HFFc6 (cell line): Measurements from ENCODE around the gene GMPS. TPM values are rescaled to one million over a fixed set of nuclear protein-coding genes. Genes with fewer than 3 reads are reported as not detected.
A peak's percentile ranks its signal among the peaks of the same experiment; 100 is the strongest.

Source experiments
- DNase-seq: peaks from one replicate; pipeline ENCODE4 v3.0.0-alpha.2; 2018
- H3K27ac Mint-ChIP-seq: 2 replicates; pipeline ENCODE4 v1.8.0; 2020; ENCODE audit warnings: mild to moderate bottlenecking, mixed read lengths
- H3K27me3 Mint-ChIP-seq: 2 replicates; pipeline ENCODE4 v1.8.0; 2021; ENCODE audit warnings: mild to moderate bottlenecking, moderate library complexity, mixed read lengths; ENCODE audit not compliant: insufficient read depth
- H3K36me3 Mint-ChIP-seq: 2 replicates; pipeline ENCODE4 v1.8.0; 2021; ENCODE audit warnings: low read depth, mixed read lengths
- H3K4me1 Mint-ChIP-seq: 2 replicates; pipeline ENCODE4 v1.8.0; 2020; ENCODE audit warnings: low read depth, mixed read lengths
- H3K4me3 Mint-ChIP-seq: 2 replicates; pipeline ENCODE4 v1.8.0; 2020; ENCODE audit warnings: mild to moderate bottlenecking, moderate library complexity, mixed read lengths
- H3K9me3 Mint-ChIP-seq: 2 replicates; pipeline ENCODE4 v1.8.0; 2020; ENCODE audit warnings: mild to moderate bottlenecking, mixed read lengths
- CTCF ChIP-seq: fragments of 200-600 bp; sonication (generic); IDR thresholded peaks from 2 replicates; pipeline ENCODE4 v1.5.0; 2021; ENCODE audit warnings: antibody characterized with exemption, mild to moderate bottlenecking
- total RNA-seq, 6 experiments: library from RNA; stranded (reverse); fragmentation: NEBNext Ultra II Directional; extraction: Animal tissue kit (Norgen Biotek cat#: 25700); gene quantifications; 2 replicates in 1 of 6; 3 replicates in 5 of 6; pipeline ENCODE4 v1.2.3, GENCODE V29; 2021

GMPS gene
- total RNA-seq, 6 experiments from 2014 or later = 63.5 to 90.2 (median 75.0) TPM

- no peak for TF ChIP-seq CTCF
- Mint-ChIP-seq H3K4me3 (no peak overlapping the region), H3K27ac (no peak overlapping the region), H3K27me3 (no peaks in the 10 kb centered on the region), H3K4me1 (peaks cover 22% of the 10 kb centered on the region), H3K9me3 (no peaks in the 10 kb centered on the region), H3K36me3 (no peaks in the 10 kb centered on the region)
- DNase-seq = no peak
Measured at GRCh38 chr3:155979746-155980145, 109.3 kb downstream of the GMPS start.

- Mint-ChIP-seq H3K4me3 (no peak overlapping the region), H3K36me3 (no peaks in the 10 kb centered on the region), H3K27ac (no peak overlapping the region), H3K4me1 (peaks cover 22% of the 10 kb centered on the region), H3K27me3 (no peaks in the 10 kb centered on the region), H3K9me3 (no peaks in the 10 kb centered on the region)
- no peak for DNase-seq
- TF ChIP-seq CTCF = no peak
Measured at GRCh38 chr3:155981669-155982068, 111.2 kb downstream of the GMPS start.

GRCh38 chr3:155983834-155984474 is 113.5 kb downstream of the GMPS start:
- DNase-seq = no peak
- no peaks in the 10 kb centered on the region for H3K36me3 Mint-ChIP-seq
- no peak overlapping the region for H3K27ac Mint-ChIP-seq
- no peaks in the 10 kb centered on the region for H3K27me3 Mint-ChIP-seq
- peaks cover 22% of the 10 kb centered on the region for H3K4me1 Mint-ChIP-seq
- no peaks in the 10 kb centered on the region for H3K9me3 Mint-ChIP-seq
- TF ChIP-seq CTCF = peak; percentile 26; the same call in 1 of the 2 replicates
- H3K4me3 Mint-ChIP-seq = no peak overlapping the region

- TF ChIP-seq CTCF = no peak
- no peak overlapping the region for H3K4me3 Mint-ChIP-seq
- H3K4me1 Mint-ChIP-seq = peaks cover 17% of the 10 kb centered on the region
Measured at GRCh38 chr3:155984791-155985417, 114.5 kb downstream of the GMPS start.

GRCh38 chr3:155989536-155989935 is 119.1 kb downstream of the GMPS start:
- Mint-ChIP-seq H3K27ac (no peak overlapping the region), H3K27me3 (peaks cover 4% of the 10 kb centered on the region; the same call in 1 of the 2 replicates), H3K4me1 (peaks cover 8% of the 10 kb centered on the region; the same call in 1 of the 2 replicates), H3K4me3 (no peak overlapping the region), H3K36me3 (no peaks in the 10 kb centered on the region), H3K9me3 (no peaks in the 10 kb centered on the region)
- no peak for TF ChIP-seq CTCF
- DNase-seq = no peak

More at GRCh38 chr3:155984791-155985417, 114.5 kb downstream of the GMPS start:
- Mint-ChIP-seq H3K36me3 (no peaks in the 10 kb centered on the region), H3K27ac (no peak overlapping the region), H3K27me3 (no peaks in the 10 kb centered on the region), H3K9me3 (no peaks in the 10 kb centered on the region)
- DNase-seq = no peak
